H9 (cell line): Measurements from ENCODE around the gene SCFD2. TPM values are rescaled to one million over a fixed set of nuclear protein-coding genes. Genes with fewer than 3 reads are reported as not detected.

Source experiments
- DNase-seq: peaks from one replicate; pipeline ENCODE4 v3.0.0-alpha.2; 2017
- H2AFZ ChIP-seq: one replicate; pipeline ENCODE4 v1.6.1; 2013; ENCODE audit warnings: mild to moderate bottlenecking, low read length, control low read depth, moderate library complexity
- H2AK5ac ChIP-seq: 2 replicates; pipeline ENCODE4 v1.6.1; 2013; ENCODE audit warnings: low read length, control low read depth, mixed read lengths; ENCODE audit not compliant: insufficient read length
- H2BK120ac ChIP-seq: one replicate; pipeline ENCODE4 v1.6.1; 2013; ENCODE audit warnings: low read depth, mild to moderate bottlenecking, low read length, control low read depth, inconsistent platforms; ENCODE audit not compliant: poor library complexity, severe bottlenecking
- H2BK12ac ChIP-seq: 2 replicates; pipeline ENCODE4 v1.6.1; 2013; ENCODE audit warnings: low read length, control low read depth, mixed read lengths, low read depth; ENCODE audit not compliant: insufficient read length
- H2BK15ac ChIP-seq: 2 replicates; pipeline ENCODE4 v1.6.1; 2013; ENCODE audit warnings: low read depth, low read length, control low read depth
- H2BK20ac ChIP-seq: one replicate; pipeline ENCODE4 v1.6.1; 2013; ENCODE audit warnings: low read depth, mild to moderate bottlenecking, low read length, control low read depth, inconsistent platforms; ENCODE audit not compliant: poor library complexity, severe bottlenecking
- H2BK5ac ChIP-seq: 2 replicates; pipeline ENCODE4 v1.6.1; 2013; ENCODE audit warnings: low read length, control low read depth, mixed read lengths; ENCODE audit not compliant: insufficient read length
- H3K14ac ChIP-seq: 2 replicates; pipeline ENCODE4 v1.6.1; 2013; ENCODE audit warnings: low read length, control low read depth; ENCODE audit not compliant: insufficient read depth
- H3K18ac ChIP-seq: 2 replicates; pipeline ENCODE4 v1.6.1; 2013; ENCODE audit warnings: low read depth, mild to moderate bottlenecking, mixed read lengths, low read length, control low read depth; ENCODE audit not compliant: insufficient read length
- H3K23ac ChIP-seq: 2 replicates; pipeline ENCODE4 v1.6.1; 2013; ENCODE audit warnings: low read length, control low read depth, mixed read lengths, low read depth; ENCODE audit not compliant: insufficient read length
- H3K23me2 ChIP-seq: 2 replicates; pipeline ENCODE4 v1.6.1; 2013; ENCODE audit warnings: low read depth, mild to moderate bottlenecking, mixed read lengths, low read length, control low read depth; ENCODE audit not compliant: insufficient read length, poor library complexity, severe bottlenecking
- H3K27ac ChIP-seq: 2 replicates; pipeline ENCODE4 v1.5.1; 2013; ENCODE audit warnings: low read length, control low read depth, mixed read lengths, low read depth; ENCODE audit not compliant: insufficient read length
- H3K27me3 ChIP-seq: 2 replicates; pipeline ENCODE4 v1.6.1; 2013; ENCODE audit warnings: low read length, control low read depth, inconsistent platforms; ENCODE audit not compliant: insufficient read depth
- H3K4ac ChIP-seq: 2 replicates; pipeline ENCODE4 v1.6.1; 2013; ENCODE audit warnings: low read depth, mild to moderate bottlenecking, control low read depth, inconsistent platforms, low read length, moderate library complexity
- H3K4me1 ChIP-seq: 2 replicates; pipeline ENCODE4 v1.6.1; 2013; ENCODE audit warnings: low read length, control low read depth, inconsistent platforms; ENCODE audit not compliant: insufficient read depth
- H3K4me2 ChIP-seq: 2 replicates; pipeline ENCODE4 v1.6.1; 2013; ENCODE audit warnings: low read length, control low read depth, mixed read lengths; ENCODE audit not compliant: insufficient read length, insufficient read depth
- H3K56ac ChIP-seq: 2 replicates; pipeline ENCODE4 v1.6.1; 2013; ENCODE audit warnings: low read depth, mild to moderate bottlenecking, mixed read lengths, low read length, control low read depth; ENCODE audit not compliant: insufficient read length
- H3K79me1 ChIP-seq: 2 replicates; pipeline ENCODE4 v1.6.1; 2013; ENCODE audit warnings: low read depth, mild to moderate bottlenecking, moderate library complexity, low read length, control low read depth, inconsistent platforms; ENCODE audit not compliant: insufficient read depth, poor library complexity, severe bottlenecking
- H3K79me2 ChIP-seq: 2 replicates; pipeline ENCODE4 v1.6.1; 2013; ENCODE audit warnings: low read length, control low read depth, inconsistent platforms; ENCODE audit not compliant: insufficient read depth
- H3K9ac ChIP-seq: 2 replicates; pipeline ENCODE4 v1.6.1; 2013; ENCODE audit warnings: low read length, control low read depth, mixed read lengths; ENCODE audit not compliant: insufficient read length; ENCODE audit errors: extremely low read depth
- H3K9me3 ChIP-seq: one replicate; pipeline ENCODE4 v1.6.1; 2013; ENCODE audit warnings: low read depth, low read length, inconsistent platforms; ENCODE audit not compliant: control insufficient read depth
- H3T11ph ChIP-seq: one replicate; pipeline ENCODE4 v1.6.1; 2013; ENCODE audit warnings: mild to moderate bottlenecking, low read length, control low read depth, inconsistent platforms
- H4K20me1 ChIP-seq: one replicate; pipeline ENCODE4 v1.6.1; 2013; ENCODE audit not compliant: control insufficient read depth, insufficient read length, insufficient read depth
- H4K5ac ChIP-seq: 2 replicates; pipeline ENCODE4 v1.6.1; 2013; ENCODE audit warnings: low read depth, mild to moderate bottlenecking, mixed read lengths, low read length, control low read depth; ENCODE audit not compliant: insufficient read length
- H4K8ac ChIP-seq: replicated peaks from 2 replicates; pipeline ENCODE4 v1.6.1; 2013; ENCODE audit warnings: low read length, control low read depth, mixed read lengths, low read depth; ENCODE audit not compliant: insufficient read length
- H4K91ac ChIP-seq: 2 replicates; pipeline ENCODE4 v1.6.1; 2013; ENCODE audit warnings: low read depth, mild to moderate bottlenecking, moderate library complexity, mixed read lengths, low read length, control low read depth; ENCODE audit not compliant: insufficient read length
- H3K27ac Mint-ChIP-seq, 3 experiments: 2 replicates in 2 of 3; 3 replicates in 1 of 3; pipeline ENCODE4 v1.8.0; 2020 to 2021; ENCODE audit warnings: mixed read lengths in 3 of 3, mild to moderate bottlenecking in 1 of 3, moderate library complexity in 1 of 3
- H3K27me3 Mint-ChIP-seq: 2 replicates; pipeline ENCODE4 v1.8.0; 2021; ENCODE audit warnings: low read depth, mild to moderate bottlenecking, moderate library complexity, mixed read lengths
- H3K36me3 Mint-ChIP-seq, 3 experiments: 2 replicates in 2 of 3; 3 replicates in 1 of 3; pipeline ENCODE4 v1.8.0; 2020 to 2021; ENCODE audit warnings: low read depth in 3 of 3, mixed read lengths in 3 of 3; ENCODE audit not compliant: insufficient read depth in 1 of 3
- H3K4me1 Mint-ChIP-seq, 2 experiments: 2 replicates each; pipeline ENCODE4 v1.8.0; 2020; ENCODE audit warnings: mixed read lengths in 2 of 2
- H3K4me3 Mint-ChIP-seq, 2 experiments: 2 replicates in 1 of 2; 3 replicates in 1 of 2; pipeline ENCODE4 v1.8.0; 2020 to 2021; ENCODE audit warnings: mild to moderate bottlenecking in 2 of 2, mixed read lengths in 2 of 2, moderate library complexity in 1 of 2
- H3K9me3 Mint-ChIP-seq, 2 experiments: 2 replicates in 1 of 2; 3 replicates in 1 of 2; pipeline ENCODE4 v1.8.0; 2020; ENCODE audit warnings: mild to moderate bottlenecking in 2 of 2, mixed read lengths in 2 of 2, moderate library complexity in 1 of 2
- WGBS: extraction: QIAGEN DNeasy Blood & Tissue Kit; methylation state at CpG from one replicate; pipeline ENCODE4 v1.1.7; 2013; ENCODE audit warnings: missing lambda C conversion rate, low lambda C conversion rate, mixed read lengths; ENCODE audit not compliant: insufficient read length; ENCODE audit errors: extremely low coverage; 5-methylcytosine and 5-hydroxymethylcytosine counted together
- total RNA-seq: library from RNA; stranded (reverse); gene quantifications from 2 replicates; pipeline ENCODE4 v1.2.1, GENCODE V29; 2021
- TF ChIP-seq, protein P1 (sequence below): fragments of 200-600 bp; sonication (generic); conservative IDR thresholded peaks from 3 replicates; pipeline ENCODE4 v1.8.0; 2021; ENCODE audit warnings: antibody characterized with exemption, mild to moderate bottlenecking

Gene SCFD2
- total RNA-seq, 1 experiment from 2014 or later, result 10.1 TPM

DNA sequence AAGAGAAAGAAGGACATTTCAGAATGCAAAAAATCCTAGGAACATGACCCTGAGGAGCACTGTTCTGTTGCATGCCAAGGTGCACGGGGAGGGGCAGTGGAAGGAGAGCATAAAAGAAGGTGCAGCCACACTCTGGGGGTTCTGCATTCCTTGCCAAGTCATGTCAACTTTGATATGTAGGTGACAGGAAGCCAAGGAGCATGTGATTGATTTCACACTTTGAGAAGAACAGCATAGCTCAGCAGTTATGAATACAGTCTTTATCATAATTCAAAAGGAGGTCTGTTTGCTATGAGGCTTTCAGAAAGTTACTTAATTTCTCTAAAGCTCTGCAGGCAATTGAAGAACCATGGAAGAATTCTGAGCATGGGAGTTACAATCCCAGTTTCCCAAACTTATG lies 50.6 kb downstream of the SCFD2 start:
- no peaks in the 10 kb centered on the region for H3K79me1 ChIP-seq
- no peak overlapping the region for H2BK120ac ChIP-seq
- no peak overlapping the region for H4K5ac ChIP-seq
- H3K4me1 ChIP-seq, result no peaks in the 10 kb centered on the region; the same call in 1 of the 2 replicates
- H3K18ac ChIP-seq, result no peak overlapping the region
- no peak overlapping the region for H2BK5ac ChIP-seq
- Mint-ChIP-seq H3K4me3 (no peak overlapping the region), H3K36me3 (no peaks in the 10 kb centered on the region), H3K9me3 (no peaks in the 10 kb centered on the region), H3K27ac (no peak overlapping the region), H3K4me1 (peaks cover 10 to 11% of the 10 kb centered on the region in 2 experiments), H3K27me3 (no peaks in the 10 kb centered on the region)
- no peaks in the 10 kb centered on the region for H3K27me3 ChIP-seq
- H3K79me2 ChIP-seq, result no peaks in the 10 kb centered on the region
- no peaks in the 10 kb centered on the region for H3K23me2 ChIP-seq
- H3K14ac ChIP-seq, result no peak overlapping the region
- H2AK5ac ChIP-seq, result no peak overlapping the region
- no peak overlapping the region for H3K9ac ChIP-seq
- no peak overlapping the region for H2AFZ ChIP-seq
- H3K4ac ChIP-seq, result no peak overlapping the region
- H2BK15ac ChIP-seq, result no peak overlapping the region
- TF ChIP-seq, protein P1, sequence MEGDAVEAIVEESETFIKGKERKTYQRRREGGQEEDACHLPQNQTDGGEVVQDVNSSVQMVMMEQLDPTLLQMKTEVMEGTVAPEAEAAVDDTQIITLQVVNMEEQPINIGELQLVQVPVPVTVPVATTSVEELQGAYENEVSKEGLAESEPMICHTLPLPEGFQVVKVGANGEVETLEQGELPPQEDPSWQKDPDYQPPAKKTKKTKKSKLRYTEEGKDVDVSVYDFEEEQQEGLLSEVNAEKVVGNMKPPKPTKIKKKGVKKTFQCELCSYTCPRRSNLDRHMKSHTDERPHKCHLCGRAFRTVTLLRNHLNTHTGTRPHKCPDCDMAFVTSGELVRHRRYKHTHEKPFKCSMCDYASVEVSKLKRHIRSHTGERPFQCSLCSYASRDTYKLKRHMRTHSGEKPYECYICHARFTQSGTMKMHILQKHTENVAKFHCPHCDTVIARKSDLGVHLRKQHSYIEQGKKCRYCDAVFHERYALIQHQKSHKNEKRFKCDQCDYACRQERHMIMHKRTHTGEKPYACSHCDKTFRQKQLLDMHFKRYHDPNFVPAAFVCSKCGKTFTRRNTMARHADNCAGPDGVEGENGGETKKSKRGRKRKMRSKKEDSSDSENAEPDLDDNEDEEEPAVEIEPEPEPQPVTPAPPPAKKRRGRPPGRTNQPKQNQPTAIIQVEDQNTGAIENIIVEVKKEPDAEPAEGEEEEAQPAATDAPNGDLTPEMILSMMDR, result no peak
- H3T11ph ChIP-seq, result no peak overlapping the region
- no peak overlapping the region for H3K56ac ChIP-seq
- H3K27ac ChIP-seq, result no peak overlapping the region
- no peak overlapping the region for H3K4me2 ChIP-seq
- H2BK20ac ChIP-seq, result no peak overlapping the region
- H4K20me1 ChIP-seq, result no peaks in the 10 kb centered on the region
- H2BK12ac ChIP-seq, result no peak overlapping the region
- H3K9me3 ChIP-seq, result no peaks in the 10 kb centered on the region
- no CpG with 5 or more reads among the region's 1 CpG for WGBS
- DNase-seq, result no peak
- no peak overlapping the region for H4K91ac ChIP-seq
- no peak overlapping the region for H3K23ac ChIP-seq
- no peak overlapping the region for H4K8ac ChIP-seq
